ELR (cell line): ENCODE measurements around the gene IGSF22.

Source experiments
- DNase-seq: peaks from one replicate; pipeline ENCODE4 v3.0.0-alpha.2; 2015; ENCODE audit warnings: low read depth

IGSF22 gene

GRCh38 chr11:18743900-18744514 is 18.0 kb upstream of the IGSF22 start:
- no peak for DNase-seq

DNA sequence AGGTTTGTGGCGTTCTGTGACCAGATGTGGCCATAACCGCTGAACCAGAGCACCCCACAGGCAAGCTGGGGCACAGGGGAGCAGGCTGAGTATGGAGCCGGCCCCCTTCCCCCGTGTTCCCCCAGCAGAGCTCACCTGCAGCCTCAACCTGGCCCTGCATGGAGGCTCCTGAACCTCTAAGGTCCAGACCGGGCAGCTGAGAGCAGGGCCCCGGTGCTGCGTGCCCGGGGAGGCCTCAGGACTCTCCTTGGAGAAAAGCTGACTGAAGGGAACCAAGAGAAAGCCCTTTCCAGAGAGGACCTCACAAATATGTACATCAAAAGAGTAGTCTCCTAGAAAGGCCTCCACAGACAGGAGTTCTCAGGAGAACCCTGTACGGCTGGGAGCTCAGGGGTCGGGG is 17.4 kb upstream of the IGSF22 start:
- DNase-seq, result no peak

DNA sequence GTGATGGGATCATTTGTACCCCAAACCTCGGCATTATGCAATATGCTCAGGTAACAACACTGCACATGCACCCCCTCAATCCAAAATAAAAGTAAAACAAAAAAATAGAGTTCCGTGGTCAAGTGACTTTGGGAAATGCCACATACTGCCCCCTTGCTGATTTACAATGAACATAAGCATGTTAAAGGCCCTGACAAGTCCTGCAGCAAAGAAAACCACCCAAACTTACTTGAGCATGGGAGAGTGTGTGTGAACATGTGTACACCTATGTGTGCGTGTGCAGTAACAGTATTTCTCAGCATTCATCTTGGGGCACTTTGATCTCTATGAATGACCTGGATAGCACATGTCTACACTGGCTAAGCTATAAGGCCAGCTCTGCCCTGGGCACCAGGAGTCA is 15.8 kb upstream of the IGSF22 start:
- no peak for DNase-seq

GRCh38 chr11:18739685-18740084 is 13.7 kb upstream of the IGSF22 start:
- no peak for DNase-seq

DNA sequence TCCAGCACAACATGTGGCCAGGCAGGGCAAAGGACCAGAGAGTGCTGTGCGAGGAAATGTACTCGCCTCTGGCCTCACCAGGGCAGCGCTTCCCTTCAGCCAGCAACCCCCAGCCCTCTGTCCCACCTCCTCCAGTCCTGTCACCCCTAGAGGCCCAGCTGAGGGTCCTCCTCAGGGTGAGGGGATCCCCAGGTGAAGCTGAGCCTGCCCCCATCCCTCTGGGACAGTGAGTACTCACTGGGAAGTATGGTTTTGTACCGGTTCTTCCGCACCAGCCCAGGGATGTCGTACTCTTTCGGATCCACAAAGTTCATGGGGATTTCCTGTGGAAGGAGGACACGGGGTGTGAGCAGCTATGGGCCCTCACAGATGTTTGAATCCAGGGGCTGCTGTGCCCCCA is 11.7 kb upstream of the IGSF22 start:
- DNase-seq, result no peak

DNA sequence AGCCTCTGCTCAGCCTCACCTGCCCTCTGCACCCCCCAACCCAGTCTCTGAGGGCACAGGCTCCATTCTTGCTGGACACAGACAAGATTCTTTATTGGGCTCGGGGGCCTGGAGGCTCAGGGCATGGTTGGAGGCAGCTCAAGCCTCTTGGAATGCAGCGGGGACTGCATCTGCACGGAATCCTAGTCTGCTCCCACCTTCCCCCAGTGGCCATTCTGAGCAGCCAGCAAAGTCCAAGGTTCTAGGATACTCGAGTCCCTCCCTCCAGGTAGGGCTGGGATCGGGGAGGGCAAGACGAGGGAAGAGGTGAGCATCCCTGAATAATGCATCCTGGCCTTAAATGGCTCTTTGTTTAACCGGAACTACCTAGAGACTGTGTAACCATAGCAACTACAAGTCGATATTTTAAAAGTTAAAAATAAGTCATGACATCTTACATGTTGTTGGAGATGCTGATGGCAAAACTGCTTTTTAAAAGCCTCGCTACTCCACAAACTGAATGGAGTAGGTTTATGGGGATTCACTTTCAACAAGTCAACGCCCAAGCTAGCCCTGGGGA is 10.7 kb upstream of the IGSF22 start:
- DNase-seq, result no peak

DNA sequence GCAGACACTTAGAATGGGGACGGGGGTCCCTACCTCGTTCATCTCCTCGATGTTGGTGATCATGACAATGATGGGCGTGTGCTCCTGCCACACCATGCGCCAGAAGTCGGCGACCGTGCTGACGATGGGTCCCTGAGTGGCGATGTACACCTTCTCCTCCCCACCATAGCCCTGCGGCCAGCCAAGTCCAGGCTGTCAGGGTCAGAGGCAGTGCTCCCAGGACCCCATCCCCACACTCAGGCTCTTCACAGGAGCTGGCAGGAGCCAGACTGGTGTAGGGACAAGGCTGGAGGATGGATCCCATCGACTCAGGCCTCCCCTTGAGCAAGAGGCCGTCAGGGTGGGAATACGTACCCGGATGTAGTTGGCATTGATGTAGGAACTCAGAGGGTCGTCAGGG is 7.2 kb upstream of the IGSF22 start:
- DNase-seq, result no peak

- DNase-seq, result peak; percentile 48
These were observed 6.2 kb upstream of the IGSF22 start for GRCh38 chr11:18731949-18732821.

DNA sequence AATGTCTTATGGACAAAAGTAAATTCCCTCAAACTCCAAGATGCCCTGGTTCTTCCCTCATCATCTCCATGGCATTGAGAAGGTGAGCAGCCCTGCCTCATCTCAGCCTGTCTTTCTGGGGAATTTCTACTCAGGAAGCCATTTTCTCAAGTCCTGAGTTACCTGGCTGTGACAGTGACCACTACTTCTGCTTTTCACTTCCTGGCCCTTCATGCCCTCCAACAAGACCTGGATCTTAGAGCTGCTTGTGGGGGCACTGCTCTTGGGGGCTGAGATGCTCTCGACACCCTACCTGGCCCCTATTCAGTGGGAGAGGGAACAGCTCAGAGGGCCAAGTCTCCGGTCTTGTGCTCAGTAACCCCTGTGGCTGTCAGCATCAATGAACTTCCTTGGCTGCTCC is 5.5 kb upstream of the IGSF22 start:
- no peak for DNase-seq

DNA sequence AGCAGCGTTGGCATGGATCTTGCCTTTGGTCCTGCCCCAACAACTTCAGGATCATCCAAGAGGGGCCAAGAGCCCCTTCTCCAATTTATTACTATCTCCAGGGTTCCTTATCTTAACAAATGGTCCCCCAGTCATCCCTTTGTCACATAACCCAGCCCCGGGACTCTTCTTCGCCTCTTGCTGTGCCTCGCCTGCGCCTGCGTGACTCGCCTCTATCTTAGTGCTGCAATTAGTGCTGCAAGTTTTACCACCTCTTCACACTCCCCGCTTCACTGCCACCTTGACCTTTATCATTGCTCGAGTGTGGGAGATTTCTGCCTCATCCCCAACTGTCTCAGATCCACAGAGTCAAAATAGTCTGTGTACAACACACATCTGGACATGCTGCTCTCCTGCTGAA is 4.0 kb upstream of the IGSF22 start:
- no peak for DNase-seq

DNA sequence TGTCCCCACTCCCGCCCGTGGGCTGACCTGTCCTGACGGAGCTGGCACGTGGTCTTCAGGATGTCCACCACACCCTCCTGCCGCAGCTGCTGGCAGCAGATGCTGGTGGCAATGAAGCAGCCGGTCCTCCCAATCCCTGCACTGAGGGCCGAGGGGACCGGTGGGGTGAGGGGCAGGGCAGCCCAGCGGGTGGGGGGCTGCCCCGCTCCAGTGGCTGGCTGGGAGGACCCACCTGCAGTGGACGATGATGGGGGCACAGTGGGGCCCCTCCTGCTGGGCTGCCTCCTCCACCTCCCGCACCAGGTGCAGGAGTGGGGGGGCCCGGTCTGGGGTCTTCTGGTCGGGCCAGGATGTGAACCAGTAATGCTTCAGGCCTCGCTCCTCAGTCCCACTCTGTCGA is 3.4 kb upstream of the IGSF22 start:
- no peak for DNase-seq

GRCh38 chr11:18728658-18729057 is 2.7 kb upstream of the IGSF22 start:
- no peak for DNase-seq

GRCh38 chr11:18727479-18728236 is 1.7 kb upstream of the IGSF22 start:
- DNase-seq, result peak; percentile 57

DNA sequence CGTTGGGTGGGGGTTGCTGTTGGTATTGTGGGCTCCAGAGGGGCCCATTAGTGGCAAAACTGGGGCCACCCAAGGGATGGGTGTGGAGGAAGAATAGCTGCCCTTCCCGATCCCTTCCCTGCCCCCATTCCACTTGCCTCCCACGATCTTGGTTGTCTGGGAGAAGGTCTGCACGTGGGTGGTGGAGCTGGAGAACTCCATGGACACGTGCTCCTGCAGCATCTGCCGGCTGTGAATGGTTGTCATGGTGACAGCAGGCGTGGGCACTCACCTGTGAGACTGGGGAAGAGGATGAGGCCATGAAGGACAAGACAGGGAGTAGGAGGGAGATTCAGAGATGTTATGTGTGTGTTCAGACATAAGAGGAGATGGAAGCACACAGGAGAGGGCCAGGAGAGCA is 2.0 kb downstream of the IGSF22 start:
- DNase-seq, result no peak

DNA sequence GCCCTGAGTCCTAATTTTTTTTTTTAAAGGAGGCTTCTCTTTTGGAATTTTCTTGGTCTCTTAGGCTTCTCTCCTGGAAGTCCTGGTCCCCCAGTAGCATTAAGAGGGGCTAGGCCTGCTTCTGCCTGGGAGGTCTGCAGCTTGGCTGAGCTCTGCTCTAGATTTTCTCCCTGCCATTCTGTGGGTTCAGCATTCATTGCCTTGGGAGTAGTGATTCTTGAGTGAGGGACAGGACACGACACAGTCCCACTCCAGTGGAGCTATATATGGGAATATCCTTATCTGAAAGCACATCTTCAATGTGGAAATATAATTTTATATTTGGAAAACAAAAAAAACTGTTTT is 3.7 kb downstream of the IGSF22 start:
- no peak for DNase-seq

DNA sequence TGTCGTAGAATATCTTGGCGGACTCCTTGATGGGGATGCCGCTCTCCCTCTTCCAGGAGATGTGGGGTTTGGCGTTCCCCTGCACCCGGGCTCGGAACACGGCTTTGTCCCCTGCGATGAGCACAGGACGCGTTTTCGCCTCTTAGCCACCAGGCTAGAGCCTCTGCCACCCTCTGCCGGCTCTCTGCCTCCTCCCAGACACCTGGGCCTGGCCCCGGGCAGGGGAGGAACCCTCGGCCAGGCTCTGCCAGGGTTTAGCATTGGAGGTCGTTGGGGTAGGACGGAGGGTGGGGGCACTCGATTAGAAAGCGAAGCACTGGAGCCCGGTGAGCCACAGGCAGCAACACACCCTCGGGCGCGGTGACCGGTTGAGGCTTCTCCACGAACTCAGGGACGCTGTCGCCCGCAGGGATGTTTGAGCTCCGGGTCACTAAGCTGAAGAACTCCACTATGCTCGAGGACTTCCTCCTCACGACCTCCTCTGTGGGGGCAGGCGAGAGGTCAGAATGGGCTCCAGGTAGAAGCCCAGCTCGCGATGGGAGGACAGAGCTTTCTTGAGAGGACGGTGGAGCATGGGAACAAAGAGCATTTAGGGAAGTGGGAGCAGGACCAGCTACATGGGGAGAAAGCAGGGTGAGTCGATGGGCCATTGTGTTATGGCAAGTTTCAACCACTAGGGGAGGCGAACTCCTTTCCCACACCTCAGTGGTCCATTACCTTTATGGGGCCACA is 4.3 kb downstream of the IGSF22 start:
- peak; percentile 63 for DNase-seq

DNA sequence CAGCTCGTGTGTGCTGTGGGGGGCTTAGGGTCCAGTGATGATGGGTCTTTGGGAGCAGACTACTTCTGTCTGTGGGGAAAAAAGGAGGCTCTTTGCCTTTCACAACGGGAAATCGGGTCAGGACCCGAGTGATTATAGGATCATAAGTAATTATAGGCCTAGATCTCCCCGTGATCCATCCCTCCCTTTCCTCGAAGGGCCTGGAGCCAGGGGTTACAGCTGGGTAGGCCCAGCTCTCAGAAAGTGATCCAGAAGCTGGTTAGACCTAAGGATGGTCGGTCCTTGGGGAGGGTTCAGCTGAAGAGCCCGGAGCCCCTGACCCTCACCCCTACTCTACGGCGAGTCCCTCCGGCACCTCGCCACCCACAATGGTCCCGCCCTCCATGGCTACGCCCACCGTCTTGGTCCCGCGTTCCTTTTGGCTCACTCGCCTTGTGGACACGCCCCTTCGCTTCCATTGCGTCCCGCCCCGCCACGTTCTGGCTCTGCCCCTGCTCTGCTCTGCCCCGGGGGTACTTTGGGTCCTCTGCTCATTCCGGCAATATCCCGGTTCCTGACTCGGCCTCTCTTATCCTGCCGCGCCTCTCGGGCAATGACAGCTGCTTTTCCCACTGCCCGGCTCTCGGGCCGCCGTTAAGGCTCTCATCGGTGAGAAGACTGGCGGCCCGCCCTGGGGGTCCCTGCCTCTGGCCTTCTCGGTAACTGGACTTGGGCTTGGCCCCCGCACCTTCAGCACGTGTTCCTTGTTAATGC is 5.0 kb downstream of the IGSF22 start:
- DNase-seq, result peak; percentile 88

DNA sequence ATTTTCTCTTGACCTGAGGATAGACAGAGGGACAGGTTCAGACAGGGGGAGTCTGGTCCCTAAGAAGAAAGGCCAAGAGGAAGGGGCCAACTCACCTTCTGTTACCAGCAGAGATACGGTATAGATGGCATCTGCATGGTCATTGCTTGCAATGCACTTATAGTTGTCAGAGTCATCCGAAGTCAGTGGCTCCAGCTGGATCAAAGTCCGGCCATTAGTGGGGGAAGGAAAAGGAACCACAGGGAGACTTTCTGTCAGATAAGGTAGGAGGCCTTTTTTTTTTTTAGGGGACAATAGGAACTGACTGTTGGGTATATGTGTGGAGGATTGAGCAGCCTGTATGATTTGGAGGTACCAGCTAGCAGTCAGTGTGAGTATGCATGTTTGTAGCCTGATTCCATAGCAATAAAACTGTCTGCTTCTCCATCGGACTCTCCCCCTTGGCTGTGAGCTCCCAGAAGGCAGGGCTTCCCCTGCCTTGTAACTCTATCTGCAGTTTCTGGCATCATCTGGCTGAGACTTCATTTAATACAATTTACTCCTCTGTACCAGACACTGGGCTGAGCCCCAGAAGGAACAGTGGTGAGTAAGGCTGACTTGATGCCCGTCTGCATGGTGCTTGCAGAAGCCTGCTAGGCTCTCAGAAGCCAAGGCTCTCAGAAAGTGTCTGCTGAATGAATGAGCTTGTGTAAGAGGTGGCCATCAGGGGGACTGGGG is 5.7 kb downstream of the IGSF22 start:
- no peak for DNase-seq

GRCh38 chr11:18715476-18715875 is 10.5 kb downstream of the IGSF22 start:
- DNase-seq, result no peak

- DNase-seq, result no peak
These were observed 11.6 kb downstream of the IGSF22 start for GRCh38 chr11:18714443-18714780.
